ENCODE measurements around the gene BTG2.

DNA sequence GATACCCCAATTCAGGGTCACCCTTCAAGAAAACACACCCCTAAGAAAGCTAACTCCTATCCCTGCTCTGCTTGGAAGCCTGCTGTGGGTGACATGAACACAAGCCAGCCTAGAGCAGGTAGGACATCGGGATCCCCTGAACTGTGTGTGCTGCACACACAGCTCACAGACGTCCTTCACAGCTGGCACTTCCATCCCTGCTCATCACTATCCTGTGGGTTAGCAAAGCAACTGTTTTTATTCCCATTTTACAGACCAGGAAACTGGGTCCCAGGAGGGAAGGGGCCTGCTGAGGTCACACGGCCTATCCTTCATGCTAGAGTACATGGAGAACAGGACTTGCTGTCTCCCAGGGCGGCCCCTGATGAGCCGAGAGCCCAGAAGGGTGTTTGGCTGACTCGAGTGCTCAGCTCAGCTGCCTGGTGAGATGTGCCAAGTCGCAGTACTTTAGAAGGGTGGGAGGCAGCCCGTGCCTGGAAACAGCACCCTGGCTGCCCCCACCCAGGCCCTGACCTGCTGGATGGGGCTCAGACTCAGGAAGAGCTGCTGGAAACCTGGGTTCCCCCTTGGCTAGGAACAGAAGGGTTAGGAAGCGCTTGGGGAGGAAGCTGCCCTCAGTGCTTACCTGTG, 28.3 kb upstream of the BTG2 start:
- TF ChIP-seq, protein P1, sequence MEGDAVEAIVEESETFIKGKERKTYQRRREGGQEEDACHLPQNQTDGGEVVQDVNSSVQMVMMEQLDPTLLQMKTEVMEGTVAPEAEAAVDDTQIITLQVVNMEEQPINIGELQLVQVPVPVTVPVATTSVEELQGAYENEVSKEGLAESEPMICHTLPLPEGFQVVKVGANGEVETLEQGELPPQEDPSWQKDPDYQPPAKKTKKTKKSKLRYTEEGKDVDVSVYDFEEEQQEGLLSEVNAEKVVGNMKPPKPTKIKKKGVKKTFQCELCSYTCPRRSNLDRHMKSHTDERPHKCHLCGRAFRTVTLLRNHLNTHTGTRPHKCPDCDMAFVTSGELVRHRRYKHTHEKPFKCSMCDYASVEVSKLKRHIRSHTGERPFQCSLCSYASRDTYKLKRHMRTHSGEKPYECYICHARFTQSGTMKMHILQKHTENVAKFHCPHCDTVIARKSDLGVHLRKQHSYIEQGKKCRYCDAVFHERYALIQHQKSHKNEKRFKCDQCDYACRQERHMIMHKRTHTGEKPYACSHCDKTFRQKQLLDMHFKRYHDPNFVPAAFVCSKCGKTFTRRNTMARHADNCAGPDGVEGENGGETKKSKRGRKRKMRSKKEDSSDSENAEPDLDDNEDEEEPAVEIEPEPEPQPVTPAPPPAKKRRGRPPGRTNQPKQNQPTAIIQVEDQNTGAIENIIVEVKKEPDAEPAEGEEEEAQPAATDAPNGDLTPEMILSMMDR (IDR thresholded peaks at IDR 0.05): no peak
- TF ChIP-seq POLR2A (IDR thresholded peaks at IDR 0.05) (no peak), POLR2AphosphoS5 (IDR thresholded peaks at IDR 0.05) (no peak)
